Endothelial cell of umbilical vein (primary cell): ENCODE measurements around the gene CD2AP.

Source experiments
- CTCF ChIP-seq, 2 donors: IDR thresholded peaks; 1 replicate in 1 of 2; 2 replicates in 1 of 2; pipeline ENCODE4 v1.5.1; 2011; ENCODE audit warnings: low read length in 2 of 2, mild to moderate bottlenecking in 2 of 2, moderate library complexity in 2 of 2, control low read depth in 1 of 2, inconsistent platforms in 1 of 2, low read depth in 1 of 2; ENCODE audit not compliant: insufficient read depth in 1 of 2; ENCODE audit errors: extremely low read depth in 1 of 2
- EZH2 ChIP-seq: IDR thresholded peaks from 2 replicates; pipeline ENCODE4 v1.6.1; 2012; ENCODE audit warnings: borderline replicate concordance, low read depth, mild to moderate bottlenecking, moderate library complexity, low read length, inconsistent platforms; ENCODE audit not compliant: severe bottlenecking
- GATA2 ChIP-seq: IDR thresholded peaks from 2 replicates; pipeline ENCODE4 v1.7.0; 2011; ENCODE audit warnings: low read depth, mild to moderate bottlenecking, moderate library complexity, mixed read lengths, low read length; ENCODE audit not compliant: insufficient read length, insufficient read depth
- JUN ChIP-seq: IDR thresholded peaks from 2 replicates; pipeline ENCODE4 v1.6.1; 2011; ENCODE audit warnings: borderline replicate concordance, low read depth; ENCODE audit not compliant: insufficient read length, insufficient read depth
- MAX ChIP-seq: IDR thresholded peaks from 2 replicates; pipeline ENCODE4 v1.6.1; 2011; ENCODE audit not compliant: insufficient read depth, insufficient read length
- POLR2A ChIP-seq: IDR thresholded peaks from 2 replicates; pipeline ENCODE4 v1.6.1; 2012; ENCODE audit warnings: low read depth, mild to moderate bottlenecking, control low read depth, low read length
- POLR2AphosphoS5 ChIP-seq: IDR thresholded peaks from 2 replicates; pipeline ENCODE4 v1.6.1; 2012; ENCODE audit warnings: low read depth, mild to moderate bottlenecking, control low read depth, low read length, moderate library complexity; ENCODE audit not compliant: insufficient read depth

- TF ChIP-seq EZH2: no peak
- no peak for TF ChIP-seq CTCF (IDR thresholded peaks at IDR 0.05; ENCODE audit: extremely low read depth in 1 of 2, insufficient read depth in 1 of 2, low read depth in 1 of 2, low read length in 2 of 2)
- no peak for TF ChIP-seq POLR2A
- no peak for TF ChIP-seq POLR2AphosphoS5
- TF ChIP-seq JUN: no peak
- TF ChIP-seq MAX: no peak
- no peak for TF ChIP-seq GATA2
Observed at GRCh38 chr6:47567586-47567985, 90.0 kb downstream of the CD2AP start.
